ENCODE measurements around the gene TMUB1. TPM values are rescaled to one million over a fixed set of nuclear protein-coding genes. Genes with fewer than 3 reads are reported as not detected.

The TMUB1 gene
- total RNA-seq, 1 experiment from 2014 or later = 51.2 TPM

GRCh38 chr7:151064993-151065392, 18.3 kb downstream of the TMUB1 start:
- TF ChIP-seq CTCF (IDR thresholded peaks at IDR 0.05; ENCODE audit: unreplicated experiment) = no peak
- H3K27ac Mint-ChIP-seq (ENCODE audit: unreplicated experiment) = no peak overlapping the region
- H3K9me3 Mint-ChIP-seq (ENCODE audit: low read depth, unreplicated experiment) = no peaks in the 10 kb centered on the region
- CTCF ChIA-PET = no interaction called here
- peaks cover 82% of the 10 kb centered on the region for H3K36me3 Mint-ChIP-seq (ENCODE audit: insufficient read depth, unreplicated experiment)
- DNase-seq = no peak
- no peak overlapping the region for H3K4me3 Mint-ChIP-seq (ENCODE audit: low read depth, unreplicated experiment)
- no peaks in the 10 kb centered on the region for H3K27me3 Mint-ChIP-seq (ENCODE audit: unreplicated experiment)
- H3K4me1 Mint-ChIP-seq (ENCODE audit: low read depth, unreplicated experiment) = peaks cover 16% of the 10 kb centered on the region
- intact Hi-C loops (cut with micrococcal nuclease; ENCODE audit: unreplicated experiment) = no loop called here
- no TSS peak for BruUV-seq (replicated peaks)

GRCh38 chr7:151064454-151064853, 18.8 kb downstream of the TMUB1 start:
- TF ChIP-seq CTCF (IDR thresholded peaks at IDR 0.05; ENCODE audit: unreplicated experiment) = no peak
- Mint-ChIP-seq H3K9me3 (ENCODE audit: low read depth, unreplicated experiment) (no peaks in the 10 kb centered on the region), H3K36me3 (ENCODE audit: insufficient read depth, unreplicated experiment) (peaks cover 82% of the 10 kb centered on the region), H3K4me3 (ENCODE audit: low read depth, unreplicated experiment) (no peak overlapping the region), H3K27me3 (ENCODE audit: unreplicated experiment) (no peaks in the 10 kb centered on the region), H3K4me1 (ENCODE audit: low read depth, unreplicated experiment) (peaks cover 16% of the 10 kb centered on the region), H3K27ac (ENCODE audit: unreplicated experiment) (no peak overlapping the region)
- BruUV-seq (replicated peaks) = no TSS peak
- CTCF ChIA-PET = no interaction called here
- DNase-seq = no peak
- intact Hi-C loops (cut with micrococcal nuclease; ENCODE audit: unreplicated experiment) = no loop called here

GRCh38 chr7:151063212-151063561, 20.1 kb downstream of the TMUB1 start:
- Mint-ChIP-seq H3K9me3 (ENCODE audit: low read depth, unreplicated experiment) (no peaks in the 10 kb centered on the region), H3K36me3 (ENCODE audit: insufficient read depth, unreplicated experiment) (peaks cover 82% of the 10 kb centered on the region), H3K27me3 (ENCODE audit: unreplicated experiment) (no peaks in the 10 kb centered on the region), H3K27ac (ENCODE audit: unreplicated experiment) (no peak overlapping the region), H3K4me1 (ENCODE audit: low read depth, unreplicated experiment) (peaks cover 24% of the 10 kb centered on the region), H3K4me3 (ENCODE audit: low read depth, unreplicated experiment) (peak overlapping the region; percentile 94)
- BruUV-seq (replicated peaks) = no TSS peak
- DNase-seq = no peak
- CTCF ChIA-PET = interaction anchor here (0.6 to 1.7 kb wide), 2 partner anchors 35 to 164 kb away, joined by 5 to 6 read pairs; partner anchors contain the start of genes ABCB8 and ABCF2
- no peak for TF ChIP-seq CTCF (IDR thresholded peaks at IDR 0.05; ENCODE audit: unreplicated experiment)
- intact Hi-C loops (cut with micrococcal nuclease; ENCODE audit: unreplicated experiment) = no loop called here

- intact Hi-C loops (cut with micrococcal nuclease; ENCODE audit: unreplicated experiment) = no loop called here
- Mint-ChIP-seq H3K4me1 (ENCODE audit: low read depth, unreplicated experiment) (peaks cover 24% of the 10 kb centered on the region), H3K27me3 (ENCODE audit: unreplicated experiment) (no peaks in the 10 kb centered on the region), H3K36me3 (ENCODE audit: insufficient read depth, unreplicated experiment) (peaks cover 82% of the 10 kb centered on the region), H3K27ac (ENCODE audit: unreplicated experiment) (no peak overlapping the region), H3K4me3 (ENCODE audit: low read depth, unreplicated experiment) (peak overlapping the region; percentile 94), H3K9me3 (ENCODE audit: low read depth, unreplicated experiment) (no peaks in the 10 kb centered on the region)
- TF ChIP-seq CTCF (IDR thresholded peaks at IDR 0.05; ENCODE audit: unreplicated experiment) = no peak
- CTCF ChIA-PET = interaction anchor here (0.6 to 1.7 kb wide), 3 partner anchors 11 to 164 kb away, joined by 4 to 6 read pairs (median 5); partner anchors contain the start of genes ABCB8 and ABCF2
- no TSS peak for BruUV-seq (replicated peaks)
- DNase-seq = peak; percentile 74
These were observed 20.7 kb downstream of the TMUB1 start for GRCh38 chr7:151062399-151063211.
